Measurements from ENCODE around the gene XYLT1.

XYLT1 gene

GRCh38 chr16:17451843-17452242 lies 18.9 kb downstream of the XYLT1 start:
- no peak overlapping the region for H3K4me3 ChIP-seq (ENCODE audit: low read depth, low read length)
- no peak for DNase-seq (ENCODE audit: low read depth)
- TF ChIP-seq CTCF (conservative IDR thresholded peaks at IDR 0.05; ENCODE audit: low read depth, low read length): no peak

- no peak overlapping the region for H3K4me3 ChIP-seq (ENCODE audit: low read depth, low read length)
- TF ChIP-seq CTCF (conservative IDR thresholded peaks at IDR 0.05; ENCODE audit: low read depth, low read length): no peak
- no peak for DNase-seq (ENCODE audit: low read depth)
Observed at GRCh38 chr16:17450291-17450690, 20.5 kb downstream of the XYLT1 start.

- no peak overlapping the region for H3K4me3 ChIP-seq (ENCODE audit: low read depth, low read length)
- no peak for DNase-seq (ENCODE audit: low read depth)
- TF ChIP-seq CTCF (conservative IDR thresholded peaks at IDR 0.05; ENCODE audit: low read depth, low read length): no peak
Observed at GRCh38 chr16:17448640-17449638, 21.8 kb downstream of the XYLT1 start.

GRCh38 chr16:17447101-17447569 lies 23.6 kb downstream of the XYLT1 start:
- H3K4me3 ChIP-seq (ENCODE audit: low read depth, low read length): no peak overlapping the region
- no peak for TF ChIP-seq CTCF (conservative IDR thresholded peaks at IDR 0.05; ENCODE audit: low read depth, low read length)
- DNase-seq (ENCODE audit: low read depth): no peak

- no peak for TF ChIP-seq CTCF (conservative IDR thresholded peaks at IDR 0.05; ENCODE audit: low read depth, low read length)
- no peak overlapping the region for H3K4me3 ChIP-seq (ENCODE audit: low read depth, low read length)
- DNase-seq (ENCODE audit: low read depth): no peak
Observed at GRCh38 chr16:17446661-17447060, 24.1 kb downstream of the XYLT1 start.

GRCh38 chr16:17445421-17445820 lies 25.3 kb downstream of the XYLT1 start:
- no peak for TF ChIP-seq CTCF (conservative IDR thresholded peaks at IDR 0.05; ENCODE audit: low read depth, low read length)
- no peak overlapping the region for H3K4me3 ChIP-seq (ENCODE audit: low read depth, low read length)
- no peak for DNase-seq (ENCODE audit: low read depth)
